Liver (tissue), 9 donors: ENCODE data around the gene KMT5B. TPM values are rescaled to one million over a fixed set of nuclear protein-coding genes. Genes with fewer than 3 reads are reported as not detected.
A peak's percentile ranks its signal among the peaks of the same experiment; 100 is the strongest.

Experiments used
- DNase-seq: peaks from one replicate; pipeline ENCODE4 v3.0.0-alpha.2; 2017; ENCODE audit warnings: low spot score
- H3K27ac ChIP-seq, 2 donors: one replicate each; pipeline ENCODE4 v1.7.0; 2013; ENCODE audit warnings: inconsistent platforms in 2 of 2, low read length in 2 of 2, control low read depth in 1 of 2, low read depth in 1 of 2, mild to moderate bottlenecking in 1 of 2
- H3K27me3 ChIP-seq, 4 donors: one replicate each; pipeline versions ENCODE4 v1.6.1 to v1.7.0; 2013; ENCODE audit warnings: low read length in 3 of 4, inconsistent platforms in 1 of 4, mild to moderate bottlenecking in 1 of 4, moderate library complexity in 1 of 4; ENCODE audit not compliant: control insufficient read depth in 4 of 4, insufficient read depth in 4 of 4
- H3K36me3 ChIP-seq, 4 donors: one replicate each; pipeline versions ENCODE4 v1.6.1 to v1.7.0; 2013; ENCODE audit warnings: low read length in 3 of 4, mild to moderate bottlenecking in 3 of 4, low read depth in 1 of 4, moderate library complexity in 1 of 4; ENCODE audit not compliant: control insufficient read depth in 4 of 4, insufficient read depth in 3 of 4
- H3K4me1 ChIP-seq, 4 donors: one replicate each; pipeline versions ENCODE4 v1.6.1 to v1.7.0; 2013; ENCODE audit warnings: low read length in 3 of 4, mild to moderate bottlenecking in 3 of 4, moderate library complexity in 1 of 4; ENCODE audit not compliant: control insufficient read depth in 4 of 4, insufficient read depth in 4 of 4
- H3K4me3 ChIP-seq, 3 donors: one replicate each; pipeline versions ENCODE4 v1.6.1 to v1.7.0; 2013; ENCODE audit warnings: low read length in 3 of 3, control low read depth in 1 of 3, low read depth in 1 of 3, mild to moderate bottlenecking in 1 of 3
- H3K9ac ChIP-seq, 2 donors: one replicate each; pipeline ENCODE4 v1.7.0; 2013; ENCODE audit warnings: low read length in 2 of 2, mild to moderate bottlenecking in 2 of 2, moderate library complexity in 2 of 2, control low read depth in 1 of 2, low read depth in 1 of 2
- H3K9me3 ChIP-seq, 4 donors: one replicate each; pipeline versions ENCODE4 v1.6.1 to v1.7.0; 2013; ENCODE audit warnings: low read length in 3 of 4; ENCODE audit not compliant: control insufficient read depth in 4 of 4
- ATF3 ChIP-seq: IDR thresholded peaks from 2 replicates; pipeline ENCODE4 v1.6.1; 2016; ENCODE audit warnings: antibody characterized with exemption
- CTCF ChIP-seq: fragments of 150-350 bp; IDR thresholded peaks from 2 replicates; pipeline ENCODE4 v1.5.1; 2017; ENCODE audit warnings: improper control_type of control experiment, low read depth, low read length; ENCODE audit not compliant: missing input control
- EGR1 ChIP-seq, 2 donors: IDR thresholded peaks; 2 replicates each; pipeline ENCODE4 v1.6.1; 2016 to 2018; ENCODE audit warnings: antibody characterized with exemption in 2 of 2, low read depth in 2 of 2
- FOXA1 ChIP-seq: IDR thresholded peaks from 2 replicates; pipeline ENCODE4 v1.6.1; 2016; ENCODE audit warnings: antibody characterized with exemption
- FOXA2 ChIP-seq: IDR thresholded peaks from 2 replicates; pipeline ENCODE4 v1.6.1; 2016; ENCODE audit warnings: antibody characterized with exemption
- GABPA ChIP-seq, 2 donors: IDR thresholded peaks in 1 of 2; conservative IDR thresholded peaks in 1 of 2; 2 replicates each; pipeline ENCODE4 v1.6.1; 2016; ENCODE audit warnings: antibody characterized with exemption in 2 of 2, mild to moderate bottlenecking in 1 of 2, moderate library complexity in 1 of 2
- HNF4A ChIP-seq, 2 donors: conservative IDR thresholded peaks; 2 replicates each; pipeline ENCODE4 v1.6.1; 2016; ENCODE audit warnings: antibody characterized with exemption in 2 of 2, mild to moderate bottlenecking in 2 of 2
- HNF4G ChIP-seq: IDR thresholded peaks from 2 replicates; pipeline ENCODE4 v1.6.1; 2016; ENCODE audit warnings: antibody characterized with exemption
- JUND ChIP-seq, 2 donors: IDR thresholded peaks; 2 replicates each; pipeline ENCODE4 v1.6.1; 2016; ENCODE audit warnings: antibody characterized with exemption in 2 of 2
- MAX ChIP-seq: IDR thresholded peaks from 2 replicates; pipeline ENCODE4 v1.6.1; 2016; ENCODE audit warnings: antibody characterized with exemption
- NR2F2 ChIP-seq: IDR thresholded peaks from 2 replicates; pipeline ENCODE4 v1.6.1; 2016; ENCODE audit warnings: antibody characterized with exemption
- RAD21 ChIP-seq, 2 donors: IDR thresholded peaks; 2 replicates each; pipeline ENCODE4 v1.6.1; 2016; ENCODE audit warnings: antibody characterized with exemption in 2 of 2, mild to moderate bottlenecking in 2 of 2
- REST ChIP-seq: IDR thresholded peaks from 2 replicates; pipeline ENCODE4 v1.6.1; 2016; ENCODE audit warnings: antibody characterized with exemption, mild to moderate bottlenecking
- RXRA ChIP-seq, 2 donors: IDR thresholded peaks; 2 replicates each; pipeline ENCODE4 v1.6.1; 2017 to 2018; ENCODE audit warnings: antibody characterized with exemption in 2 of 2, mild to moderate bottlenecking in 1 of 2
- SP1 ChIP-seq: IDR thresholded peaks from 2 replicates; pipeline ENCODE4 v1.6.1; 2018; ENCODE audit warnings: antibody characterized with exemption, mild to moderate bottlenecking
- TAF1 ChIP-seq: conservative IDR thresholded peaks from 2 replicates; pipeline ENCODE4 v1.6.1; 2016; ENCODE audit warnings: antibody characterized with exemption, mild to moderate bottlenecking
- YY1 ChIP-seq: IDR thresholded peaks from 2 replicates; pipeline ENCODE4 v1.6.1; 2016; ENCODE audit warnings: antibody characterized with exemption, mild to moderate bottlenecking
- ZBTB33 ChIP-seq: IDR thresholded peaks from 2 replicates; pipeline ENCODE4 v1.6.1; 2016; ENCODE audit warnings: antibody characterized with exemption
- WGBS: extraction: QIAGEN DNeasy Blood & Tissue Kit; methylation state at CpG from one replicate; pipeline ENCODE4 v1.1.7; 2013; 5-methylcytosine and 5-hydroxymethylcytosine counted together
- polyA plus RNA-seq, 2 donors: library from polyadenylated mRNA; stranded (reverse) in 1 of 2; unstranded in 1 of 2; fragments of 200-250 nt in 1 of 2; fragments of >200 nt in 1 of 2; fragmentation: Nextera tagmentation in 1 of 2; extraction: Ambion mirVana in 1 of 2; gene quantifications; one replicate each; pipeline versions ENCODE4 v1.2.1 to v1.2.3, GENCODE V29; 2013 to 2015
- total RNA-seq, 2 donors: library from RNA; depleted of rRNA; stranded (reverse); fragments of >200 nt; gene quantifications; one replicate each; pipeline ENCODE4 v1.2.3, GENCODE V29; 2014
- donor health status: healthy.
- donor health status: healthy.
- donor health status: healthy.
- donor health status: healthy.
- donor health status: healthy.

KMT5B gene
- total and polyA plus RNA-seq, 4 donors = 8.7 to 33.8 (median 14.8) TPM

GRCh38 chr11:68122936-68123539, 90.1 kb downstream of the KMT5B start (continued):
- no peak for TF ChIP-seq REST
- peak; percentile 59 to 72 for TF ChIP-seq HNF4A (conservative IDR thresholded peaks at IDR 0.05)
- peak in 1 of 2 donors; percentile 25 for TF ChIP-seq RAD21 (IDR thresholded peaks at IDR 0.05)
- no peak for TF ChIP-seq TAF1

- Histone ChIP-seq H3K4me1 (peaks cover 13 to 60% (median 41%) of the 10 kb centered on the region in 4 donors), H3K27ac (peak within 1 kb of the TSS; percentile 92 to 98), H3K9ac (peak within 1 kb of the TSS; percentile 56 to 93), H3K36me3 (no peaks in the 10 kb centered on the region), H3K4me3 (peak within 1 kb of the TSS; percentile 77 to 95 (median 90)), H3K9me3 (no peaks in the 10 kb centered on the region), H3K27me3 (no peaks in the 10 kb centered on the region)
- DNase-seq = peak; percentile 90
- TF ChIP-seq FOXA1 (no peak), HNF4G (no peak), GABPA (IDR thresholded peaks at IDR 0.05 in 1 of 2, conservative IDR thresholded peaks at IDR 0.05 in 1 of 2) (no peak), HNF4A (conservative IDR thresholded peaks at IDR 0.05) (no peak), RAD21 (IDR thresholded peaks at IDR 0.05) (no peak), ATF3 (no peak), ZBTB33 (no peak), FOXA2 (no peak), RXRA (IDR thresholded peaks at IDR 0.05) (peak; percentile 64 to 80), REST (no peak), TAF1 (no peak), EGR1 (IDR thresholded peaks at IDR 0.05; ENCODE audit: low read depth in 2 of 2) (peak in 1 of 2 donors; percentile 8), CTCF (no peak), JUND (IDR thresholded peaks at IDR 0.05) (no peak), SP1 (peak; percentile 79), MAX (no peak), NR2F2 (peak; percentile 50), YY1 (peak; percentile 25)
- WGBS = under 1% methylated on average over 107 of the region's 107 CpGs
Measured at GRCh38 chr11:68121067-68121899, 91.8 kb downstream of the KMT5B start, which contains the start of gene CHKA. TSS of gene CHKA (minus strand) at chr11:68121388. CDS start at chr11:68121177, 211 bp downstream.
